Nephron progenitor cell (in vitro differentiated cells): ENCODE measurements around the gene CAMK2A.

Experiments
- DNase-seq: peaks from one replicate; pipeline ENCODE4 v3.0.0; 2021
- H3K27ac Mint-ChIP-seq: 2 replicates; pipeline ENCODE4 v1.8.0; 2021; ENCODE audit warnings: mild to moderate bottlenecking, moderate library complexity, mixed read lengths
- H3K27me3 Mint-ChIP-seq: 2 replicates; pipeline ENCODE4 v1.8.0; 2021; ENCODE audit warnings: mild to moderate bottlenecking, low read depth, mixed read lengths; ENCODE audit not compliant: poor library complexity
- H3K36me3 Mint-ChIP-seq: 2 replicates; pipeline ENCODE4 v1.8.0; 2021; ENCODE audit warnings: low read depth, mixed read lengths
- H3K4me1 Mint-ChIP-seq: 2 replicates; pipeline ENCODE4 v1.8.0; 2021; ENCODE audit warnings: mixed read lengths
- H3K4me3 Mint-ChIP-seq: 2 replicates; pipeline ENCODE4 v1.8.0; 2021; ENCODE audit warnings: mild to moderate bottlenecking, moderate library complexity, mixed read lengths
- H3K9me3 Mint-ChIP-seq: 2 replicates; pipeline ENCODE4 v1.8.0; 2021; ENCODE audit warnings: mild to moderate bottlenecking, moderate library complexity, mixed read lengths
- TF ChIP-seq, protein P1 (sequence below): fragments of 200-600 bp; sonication (generic); IDR thresholded peaks from 2 replicates; pipeline ENCODE4 v1.5.0; 2021; ENCODE audit warnings: antibody characterized with exemption

CAMK2A gene

DNA sequence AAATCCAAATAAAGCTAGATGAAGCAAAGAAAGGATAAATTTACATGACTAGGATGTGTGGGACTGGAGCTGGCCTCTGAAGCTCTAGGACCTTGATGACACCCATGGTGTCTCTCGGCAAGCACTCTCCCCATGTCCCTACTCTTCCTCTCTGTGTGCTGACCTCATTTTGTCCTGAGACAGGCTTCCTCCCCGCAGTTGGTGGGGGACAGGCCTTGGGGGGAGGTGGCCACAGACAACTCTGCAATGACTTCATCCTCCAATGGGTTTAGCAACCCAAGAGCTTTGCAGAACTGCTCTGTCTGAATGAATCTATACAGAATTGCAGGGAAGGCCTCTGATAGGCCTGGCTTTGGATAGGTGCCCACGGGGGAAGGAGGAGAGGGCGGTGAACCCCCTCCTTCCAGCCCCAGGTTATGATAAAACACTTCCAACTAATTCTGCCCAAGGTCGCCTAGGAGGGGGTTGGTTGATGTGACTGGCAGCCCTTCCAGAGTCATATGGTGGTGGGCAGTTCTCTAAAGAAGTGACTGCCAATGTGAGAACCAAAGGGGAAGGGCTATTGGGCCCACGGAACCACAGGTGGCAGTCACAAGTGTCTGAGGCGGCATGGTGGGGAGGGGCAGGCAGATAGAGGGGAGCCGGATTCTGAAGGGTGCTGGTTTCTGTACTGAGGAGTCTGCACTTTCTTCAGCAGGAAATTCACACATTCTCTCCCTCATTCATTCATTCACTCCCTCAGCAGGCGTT is 93.7 kb downstream of the CAMK2A start:
- peaks cover 25% of the 10 kb centered on the region for H3K27me3 Mint-ChIP-seq
- H3K4me3 Mint-ChIP-seq: no peak overlapping the region
- TF ChIP-seq, protein P1, sequence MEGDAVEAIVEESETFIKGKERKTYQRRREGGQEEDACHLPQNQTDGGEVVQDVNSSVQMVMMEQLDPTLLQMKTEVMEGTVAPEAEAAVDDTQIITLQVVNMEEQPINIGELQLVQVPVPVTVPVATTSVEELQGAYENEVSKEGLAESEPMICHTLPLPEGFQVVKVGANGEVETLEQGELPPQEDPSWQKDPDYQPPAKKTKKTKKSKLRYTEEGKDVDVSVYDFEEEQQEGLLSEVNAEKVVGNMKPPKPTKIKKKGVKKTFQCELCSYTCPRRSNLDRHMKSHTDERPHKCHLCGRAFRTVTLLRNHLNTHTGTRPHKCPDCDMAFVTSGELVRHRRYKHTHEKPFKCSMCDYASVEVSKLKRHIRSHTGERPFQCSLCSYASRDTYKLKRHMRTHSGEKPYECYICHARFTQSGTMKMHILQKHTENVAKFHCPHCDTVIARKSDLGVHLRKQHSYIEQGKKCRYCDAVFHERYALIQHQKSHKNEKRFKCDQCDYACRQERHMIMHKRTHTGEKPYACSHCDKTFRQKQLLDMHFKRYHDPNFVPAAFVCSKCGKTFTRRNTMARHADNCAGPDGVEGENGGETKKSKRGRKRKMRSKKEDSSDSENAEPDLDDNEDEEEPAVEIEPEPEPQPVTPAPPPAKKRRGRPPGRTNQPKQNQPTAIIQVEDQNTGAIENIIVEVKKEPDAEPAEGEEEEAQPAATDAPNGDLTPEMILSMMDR: no peak

DNA sequence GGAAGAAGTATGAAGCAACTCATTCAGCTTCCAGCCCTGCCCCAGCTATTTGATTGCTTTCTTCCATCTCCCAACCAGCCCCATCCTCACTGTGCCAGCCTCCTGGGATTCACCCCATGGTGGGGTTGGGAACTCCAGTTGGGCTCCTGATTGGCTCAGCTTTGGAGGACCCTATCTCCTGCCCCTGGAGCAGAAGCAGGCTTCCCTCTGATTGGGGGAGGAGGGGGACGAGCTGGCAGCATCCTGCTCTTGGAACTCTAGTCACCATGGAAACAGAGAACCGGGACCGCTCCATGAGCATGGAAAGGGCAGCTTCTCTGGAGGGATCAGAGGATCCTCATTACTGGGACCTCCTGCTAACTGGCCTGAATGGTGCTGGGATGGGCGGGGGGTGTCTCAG is 97.1 kb downstream of the CAMK2A start:
- Mint-ChIP-seq H3K27me3 (peaks cover 56% of the 10 kb centered on the region), H3K4me1 (peaks cover 48% of the 10 kb centered on the region), H3K36me3 (no peaks in the 10 kb centered on the region), H3K9me3 (no peaks in the 10 kb centered on the region), H3K27ac (no peak overlapping the region), H3K4me3 (no peak overlapping the region)
- TF ChIP-seq, protein P1: no peak
- DNase-seq: no peak

More for the DNA sequence above, 93.7 kb downstream of the CAMK2A start:
- no peak overlapping the region for H3K27ac Mint-ChIP-seq
- no peak for DNase-seq
- no peaks in the 10 kb centered on the region for H3K9me3 Mint-ChIP-seq
- peaks cover 36% of the 10 kb centered on the region for H3K4me1 Mint-ChIP-seq
- no peaks in the 10 kb centered on the region for H3K36me3 Mint-ChIP-seq

DNA sequence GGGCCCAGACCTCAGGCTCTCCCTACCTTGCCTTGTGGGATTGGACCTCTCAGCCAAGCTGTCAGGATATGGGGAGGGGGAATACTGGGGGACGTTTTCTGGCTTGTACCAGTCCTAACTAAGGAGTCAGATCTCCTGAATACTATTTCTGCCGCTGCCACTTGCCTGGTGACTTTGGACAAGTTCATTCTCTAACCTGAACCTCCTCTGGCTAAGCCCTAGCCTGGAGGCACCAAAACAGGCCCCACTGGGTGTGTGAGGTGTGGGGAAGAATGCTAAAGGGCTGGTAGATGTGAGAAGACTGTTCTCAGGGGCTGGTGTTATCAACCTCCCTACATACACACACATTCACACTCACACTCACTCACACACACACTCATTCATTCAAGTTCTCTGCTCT is 98.6 kb downstream of the CAMK2A start:
- DNase-seq: no peak
- peaks cover 63% of the 10 kb centered on the region for H3K4me1 Mint-ChIP-seq
- H3K27me3 Mint-ChIP-seq: peaks cover 65% of the 10 kb centered on the region
- TF ChIP-seq, protein P1: no peak
- no peaks in the 10 kb centered on the region for H3K36me3 Mint-ChIP-seq
- no peak overlapping the region for H3K27ac Mint-ChIP-seq
- peak overlapping the region; percentile 25 for H3K4me3 Mint-ChIP-seq
- H3K9me3 Mint-ChIP-seq: no peaks in the 10 kb centered on the region

DNA sequence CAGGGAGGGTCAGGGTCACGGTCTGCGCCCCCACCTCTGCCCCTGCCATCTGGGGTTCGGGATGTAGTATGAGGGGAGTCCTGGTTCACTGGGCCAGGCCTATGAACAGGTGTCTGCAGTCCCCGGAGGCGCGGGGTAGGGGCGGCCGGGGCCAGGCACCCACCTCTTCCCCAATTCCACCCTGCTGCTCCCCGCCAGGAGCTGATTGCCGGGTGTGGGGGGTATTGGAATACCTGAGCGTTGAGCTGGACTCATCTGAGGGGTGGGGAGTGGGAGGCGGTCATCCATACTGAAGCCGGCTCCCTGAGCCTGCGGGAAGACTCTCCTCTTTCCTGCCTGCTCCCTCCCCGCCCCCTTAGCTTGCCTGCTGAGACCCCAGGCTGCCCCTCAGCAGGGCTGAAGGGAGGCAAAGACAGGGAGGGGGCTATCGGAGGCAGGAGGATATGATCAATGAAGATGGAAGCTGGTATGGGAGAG is 99.0 kb downstream of the CAMK2A start:
- Mint-ChIP-seq H3K27me3 (peaks cover 65% of the 10 kb centered on the region), H3K27ac (no peak overlapping the region), H3K4me3 (peak overlapping the region; percentile 25)

DNA sequence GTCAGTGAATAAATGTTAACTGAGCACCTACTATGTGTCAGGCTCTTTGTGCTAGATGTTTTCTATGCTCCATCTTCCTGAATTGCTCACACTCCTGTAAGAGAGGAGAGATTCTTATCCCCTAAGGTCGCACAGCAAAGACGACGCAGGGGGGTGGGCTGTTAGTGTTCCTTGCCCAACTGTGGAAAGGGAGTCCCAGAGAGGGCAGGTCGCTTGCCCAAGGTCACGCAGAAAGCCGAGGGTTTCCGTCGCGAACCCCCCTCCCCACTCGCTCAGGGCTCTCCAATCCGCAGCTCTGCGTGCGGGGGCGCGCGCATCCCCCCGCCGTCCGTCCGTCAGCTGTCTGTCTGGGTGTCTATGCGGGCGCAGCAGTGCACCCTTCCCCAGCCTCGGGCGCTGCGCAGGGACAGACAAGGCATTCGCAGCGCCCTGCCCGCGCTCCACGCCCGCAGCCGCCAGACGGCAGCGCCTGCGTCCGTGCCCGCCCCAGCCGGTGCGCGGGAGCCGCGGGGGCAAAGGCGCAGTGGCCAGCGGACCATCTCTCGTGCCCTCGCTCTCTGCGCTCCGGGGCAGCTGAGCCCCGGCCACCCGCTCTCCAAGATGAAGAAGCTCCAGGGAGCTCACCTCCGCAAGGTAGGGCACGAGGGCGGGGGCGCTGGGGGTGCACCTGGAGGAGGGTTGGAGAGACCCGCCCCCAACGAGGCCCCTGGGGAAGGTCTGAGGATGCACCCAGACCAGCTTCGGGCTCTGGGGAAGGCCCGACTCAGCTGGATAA is 99.7 kb downstream of the CAMK2A start, which contains the start of gene SLC6A7:
SLC6A7 (plus strand) TSS at position 335 of the 775 bp plus-strand sequence; CDS start at position 601, 266 bp downstream.
- peaks cover 59% of the 10 kb centered on the region for H3K27me3 Mint-ChIP-seq
- H3K36me3 Mint-ChIP-seq: no peaks in the 10 kb centered on the region
- peak; percentile 44 for DNase-seq
- H3K4me3 Mint-ChIP-seq: peak within 1 kb of the TSS; percentile 69
- H3K4me1 Mint-ChIP-seq: peaks cover 63% of the 10 kb centered on the region
- TF ChIP-seq, protein P1: no peak
- H3K9me3 Mint-ChIP-seq: no peaks in the 10 kb centered on the region
- H3K27ac Mint-ChIP-seq: no peak within 1 kb of the TSS

More for the DNA sequence above, 99.0 kb downstream of the CAMK2A start:
- TF ChIP-seq, protein P1: no peak
- H3K4me1 Mint-ChIP-seq: peaks cover 63% of the 10 kb centered on the region
- no peaks in the 10 kb centered on the region for H3K36me3 Mint-ChIP-seq
- no peaks in the 10 kb centered on the region for H3K9me3 Mint-ChIP-seq
- DNase-seq: peak; percentile 38
